SK-N-SH treated with all-trans-retinoic acid at 6 μM for 48 hours (cell line): ENCODE data around the gene CDYL.

Experiments used
- ATAC-seq: fragments of 200-7000 bp; cut with Tn5 transposase; 3 replicates; pipeline ENCODE4 v1.9.1; 2020; ENCODE audit warnings: mild to moderate bottlenecking, moderate library complexity
- ARNTL ChIP-seq: fragments of 450-650 bp; formaldehyde crosslinking; IDR thresholded peaks from 2 replicates; pipeline ENCODE4 v1.5.0; 2020; ENCODE audit warnings: low read depth, mild to moderate bottlenecking, moderate library complexity, borderline replicate concordance
- CSDC2 ChIP-seq: fragments of 250-450 bp; sonication (Bioruptor Pico); IDR thresholded peaks from 2 replicates; pipeline ENCODE4 v1.5.0; 2020; ENCODE audit warnings: mild to moderate bottlenecking, moderate library complexity
- ESRRG ChIP-seq: fragments of 250-450 bp; sonication (Bioruptor Pico); IDR thresholded peaks from 2 replicates; pipeline ENCODE4 v1.6.1; 2021; ENCODE audit warnings: mild to moderate bottlenecking
- GLIS3 ChIP-seq: fragments of 250-450 bp; sonication (Bioruptor Pico); IDR thresholded peaks from 2 replicates; pipeline ENCODE4 v1.5.0; 2020; ENCODE audit warnings: mild to moderate bottlenecking, moderate library complexity
- ISL1 ChIP-seq: fragments of 250-450 bp; sonication (Bioruptor Pico); IDR thresholded peaks from 2 replicates; pipeline ENCODE4 v2.1.2; 2022; ENCODE audit warnings: mild to moderate bottlenecking, moderate library complexity
- OSR1 ChIP-seq: fragments of 250-450 bp; sonication (Bioruptor Pico); IDR thresholded peaks from 2 replicates; pipeline ENCODE4 v1.8.0; 2022; ENCODE audit warnings: moderate library complexity, mild to moderate bottlenecking, inconsistent platforms
- PPARA ChIP-seq: fragments of 250-450 bp; sonication (Bioruptor Pico); IDR thresholded peaks from 2 replicates; pipeline ENCODE4 v1.5.0; 2020; ENCODE audit warnings: mild to moderate bottlenecking, borderline replicate concordance
- RARB ChIP-seq: fragments of 250-450 bp; sonication (Bioruptor Pico); IDR thresholded peaks from 2 replicates; pipeline ENCODE4 v1.8.0; 2021; ENCODE audit warnings: mild to moderate bottlenecking, moderate library complexity
- SNAI2 ChIP-seq: fragments of 250-450 bp; sonication (Bioruptor Pico); IDR thresholded peaks from 2 replicates; pipeline ENCODE4 v1.5.0; 2020; ENCODE audit warnings: mild to moderate bottlenecking, moderate library complexity
- TCF4 ChIP-seq: fragments of 250-450 bp; sonication (Bioruptor Pico); IDR thresholded peaks from 2 replicates; pipeline ENCODE4 v1.8.0; 2021; ENCODE audit warnings: mild to moderate bottlenecking, moderate library complexity, borderline replicate concordance
- TOX ChIP-seq: fragments of 250-450 bp; sonication (Bioruptor Pico); IDR thresholded peaks from 2 replicates; pipeline ENCODE4 v1.8.0; 2021; ENCODE audit warnings: mild to moderate bottlenecking, moderate library complexity, borderline replicate concordance
- ZC3H10 ChIP-seq: fragments of 250-450 bp; sonication (Bioruptor Pico); IDR thresholded peaks from 2 replicates; pipeline ENCODE4 v1.5.1; 2021; ENCODE audit warnings: mild to moderate bottlenecking, moderate library complexity
- ZFP3 ChIP-seq: fragments of 250-450 bp; sonication (Bioruptor Pico); IDR thresholded peaks from 2 replicates; pipeline ENCODE4 v1.5.0; 2020; ENCODE audit warnings: mild to moderate bottlenecking, moderate library complexity
- ZNF70 ChIP-seq: fragments of 450-650 bp; formaldehyde crosslinking; IDR thresholded peaks from 2 replicates; pipeline ENCODE4 v1.5.0; 2020; ENCODE audit warnings: mild to moderate bottlenecking, moderate library complexity
- ZNF8 ChIP-seq: fragments of 450-650 bp; formaldehyde crosslinking; IDR thresholded peaks from 2 replicates; pipeline ENCODE4 v1.5.0; 2020; ENCODE audit warnings: mild to moderate bottlenecking, moderate library complexity
- TF ChIP-seq, protein P1 (sequence below): fragments of 250-450 bp; sonication (Bioruptor Pico); IDR thresholded peaks from 2 replicates; pipeline ENCODE4 v1.5.1; 2020; ENCODE audit warnings: low read depth, mild to moderate bottlenecking, moderate library complexity
- TF ChIP-seq, protein P2 (sequence below): fragments of 250-450 bp; sonication (Bioruptor Pico); IDR thresholded peaks from 2 replicates; pipeline ENCODE4 v1.5.0; 2020; ENCODE audit warnings: mild to moderate bottlenecking, moderate library complexity
- TF ChIP-seq, protein P3 (sequence below): fragments of 250-450 bp; sonication (Bioruptor Pico); IDR thresholded peaks from 2 replicates; pipeline ENCODE4 v1.5.1; 2021; ENCODE audit warnings: mild to moderate bottlenecking, moderate library complexity
- TF ChIP-seq, protein P4 (sequence below): fragments of 250-450 bp; sonication (Bioruptor Pico); IDR thresholded peaks from 2 replicates; pipeline ENCODE4 v1.8.0; 2020; ENCODE audit warnings: mild to moderate bottlenecking, moderate library complexity, borderline replicate concordance
- TF ChIP-seq, protein P5 (sequence below): fragments of 250-450 bp; sonication (Bioruptor Pico); IDR thresholded peaks from 2 replicates; pipeline ENCODE4 v1.8.0; 2021; ENCODE audit warnings: low read depth, mild to moderate bottlenecking, moderate library complexity, borderline replicate concordance

Gene CDYL

DNA sequence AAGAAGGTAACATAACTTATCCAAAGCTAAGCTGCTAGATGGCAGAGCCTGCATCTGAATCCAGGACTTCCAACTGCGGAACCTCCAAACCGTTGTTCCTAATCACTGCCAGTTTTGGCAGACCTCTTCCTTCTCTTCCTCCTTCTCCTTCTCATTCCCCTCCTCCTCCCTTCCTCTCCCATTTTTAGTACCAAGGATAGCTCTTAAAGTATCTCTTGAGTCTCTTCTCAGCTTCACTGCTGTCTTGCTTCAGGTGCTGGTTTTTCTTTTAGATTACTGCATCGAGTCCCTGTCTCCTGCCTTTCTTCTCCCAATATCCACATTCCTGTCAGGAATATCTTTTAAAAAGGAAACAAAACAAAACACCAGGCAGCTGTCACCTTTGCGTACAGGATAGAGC lies 77.1 kb downstream of the CDYL start:
- no peak for ATAC-seq
- TF ChIP-seq, protein P1, sequence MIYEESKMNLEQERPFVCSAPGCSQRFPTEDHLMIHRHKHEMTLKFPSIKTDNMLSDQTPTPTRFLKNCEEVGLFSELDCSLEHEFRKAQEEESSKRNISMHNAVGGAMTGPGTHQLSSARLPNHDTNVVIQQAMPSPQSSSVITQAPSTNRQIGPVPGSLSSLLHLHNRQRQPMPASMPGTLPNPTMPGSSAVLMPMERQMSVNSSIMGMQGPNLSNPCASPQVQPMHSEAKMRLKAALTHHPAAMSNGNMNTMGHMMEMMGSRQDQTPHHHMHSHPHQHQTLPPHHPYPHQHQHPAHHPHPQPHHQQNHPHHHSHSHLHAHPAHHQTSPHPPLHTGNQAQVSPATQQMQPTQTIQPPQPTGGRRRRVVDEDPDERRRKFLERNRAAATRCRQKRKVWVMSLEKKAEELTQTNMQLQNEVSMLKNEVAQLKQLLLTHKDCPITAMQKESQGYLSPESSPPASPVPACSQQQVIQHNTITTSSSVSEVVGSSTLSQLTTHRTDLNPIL (CRISPR knock-in tag), result no peak
- no peak for TF ChIP-seq ESRRG
- no peak for TF ChIP-seq OSR1 (CRISPR knock-in tag)
- no peak for TF ChIP-seq ARNTL (CRISPR knock-in tag)
- TF ChIP-seq, protein P2, sequence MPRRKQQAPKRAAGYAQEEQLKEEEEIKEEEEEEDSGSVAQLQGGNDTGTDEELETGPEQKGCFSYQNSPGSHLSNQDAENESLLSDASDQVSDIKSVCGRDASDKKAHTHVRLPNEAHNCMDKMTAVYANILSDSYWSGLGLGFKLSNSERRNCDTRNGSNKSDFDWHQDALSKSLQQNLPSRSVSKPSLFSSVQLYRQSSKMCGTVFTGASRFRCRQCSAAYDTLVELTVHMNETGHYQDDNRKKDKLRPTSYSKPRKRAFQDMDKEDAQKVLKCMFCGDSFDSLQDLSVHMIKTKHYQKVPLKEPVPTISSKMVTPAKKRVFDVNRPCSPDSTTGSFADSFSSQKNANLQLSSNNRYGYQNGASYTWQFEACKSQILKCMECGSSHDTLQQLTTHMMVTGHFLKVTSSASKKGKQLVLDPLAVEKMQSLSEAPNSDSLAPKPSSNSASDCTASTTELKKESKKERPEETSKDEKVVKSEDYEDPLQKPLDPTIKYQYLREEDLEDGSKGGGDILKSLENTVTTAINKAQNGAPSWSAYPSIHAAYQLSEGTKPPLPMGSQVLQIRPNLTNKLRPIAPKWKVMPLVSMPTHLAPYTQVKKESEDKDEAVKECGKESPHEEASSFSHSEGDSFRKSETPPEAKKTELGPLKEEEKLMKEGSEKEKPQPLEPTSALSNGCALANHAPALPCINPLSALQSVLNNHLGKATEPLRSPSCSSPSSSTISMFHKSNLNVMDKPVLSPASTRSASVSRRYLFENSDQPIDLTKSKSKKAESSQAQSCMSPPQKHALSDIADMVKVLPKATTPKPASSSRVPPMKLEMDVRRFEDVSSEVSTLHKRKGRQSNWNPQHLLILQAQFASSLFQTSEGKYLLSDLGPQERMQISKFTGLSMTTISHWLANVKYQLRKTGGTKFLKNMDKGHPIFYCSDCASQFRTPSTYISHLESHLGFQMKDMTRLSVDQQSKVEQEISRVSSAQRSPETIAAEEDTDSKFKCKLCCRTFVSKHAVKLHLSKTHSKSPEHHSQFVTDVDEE (CRISPR knock-in tag), result no peak
- TF ChIP-seq ISL1 (CRISPR knock-in tag), result no peak
- no peak for TF ChIP-seq ZC3H10 (CRISPR knock-in tag)
- TF ChIP-seq SNAI2 (CRISPR knock-in tag), result no peak
- TF ChIP-seq ZNF8 (CRISPR knock-in tag), result no peak
- TF ChIP-seq ZFP3 (CRISPR knock-in tag), result no peak
- TF ChIP-seq CSDC2 (CRISPR knock-in tag), result no peak
- no peak for TF ChIP-seq PPARA (CRISPR knock-in tag)
- TF ChIP-seq, protein P3, sequence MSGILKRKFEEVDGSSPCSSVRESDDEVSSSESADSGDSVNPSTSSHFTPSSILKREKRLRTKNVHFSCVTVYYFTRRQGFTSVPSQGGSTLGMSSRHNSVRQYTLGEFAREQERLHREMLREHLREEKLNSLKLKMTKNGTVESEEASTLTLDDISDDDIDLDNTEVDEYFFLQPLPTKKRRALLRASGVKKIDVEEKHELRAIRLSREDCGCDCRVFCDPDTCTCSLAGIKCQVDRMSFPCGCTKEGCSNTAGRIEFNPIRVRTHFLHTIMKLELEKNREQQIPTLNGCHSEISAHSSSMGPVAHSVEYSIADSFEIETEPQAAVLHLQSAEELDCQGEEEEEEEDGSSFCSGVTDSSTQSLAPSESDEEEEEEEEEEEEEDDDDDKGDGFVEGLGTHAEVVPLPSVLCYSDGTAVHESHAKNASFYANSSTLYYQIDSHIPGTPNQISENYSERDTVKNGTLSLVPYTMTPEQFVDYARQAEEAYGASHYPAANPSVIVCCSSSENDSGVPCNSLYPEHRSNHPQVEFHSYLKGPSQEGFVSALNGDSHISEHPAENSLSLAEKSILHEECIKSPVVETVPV, result no peak
- TF ChIP-seq ZNF70, result no peak
- no peak for TF ChIP-seq RARB
- no peak for TF ChIP-seq GLIS3 (CRISPR knock-in tag)
- TF ChIP-seq, protein P4, sequence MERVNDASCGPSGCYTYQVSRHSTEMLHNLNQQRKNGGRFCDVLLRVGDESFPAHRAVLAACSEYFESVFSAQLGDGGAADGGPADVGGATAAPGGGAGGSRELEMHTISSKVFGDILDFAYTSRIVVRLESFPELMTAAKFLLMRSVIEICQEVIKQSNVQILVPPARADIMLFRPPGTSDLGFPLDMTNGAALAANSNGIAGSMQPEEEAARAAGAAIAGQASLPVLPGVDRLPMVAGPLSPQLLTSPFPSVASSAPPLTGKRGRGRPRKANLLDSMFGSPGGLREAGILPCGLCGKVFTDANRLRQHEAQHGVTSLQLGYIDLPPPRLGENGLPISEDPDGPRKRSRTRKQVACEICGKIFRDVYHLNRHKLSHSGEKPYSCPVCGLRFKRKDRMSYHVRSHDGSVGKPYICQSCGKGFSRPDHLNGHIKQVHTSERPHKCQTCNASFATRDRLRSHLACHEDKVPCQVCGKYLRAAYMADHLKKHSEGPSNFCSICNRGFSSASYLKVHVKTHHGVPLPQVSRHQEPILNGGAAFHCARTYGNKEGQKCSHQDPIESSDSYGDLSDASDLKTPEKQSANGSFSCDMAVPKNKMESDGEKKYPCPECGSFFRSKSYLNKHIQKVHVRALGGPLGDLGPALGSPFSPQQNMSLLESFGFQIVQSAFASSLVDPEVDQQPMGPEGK (CRISPR knock-in tag), result no peak
- TF ChIP-seq, protein P5, sequence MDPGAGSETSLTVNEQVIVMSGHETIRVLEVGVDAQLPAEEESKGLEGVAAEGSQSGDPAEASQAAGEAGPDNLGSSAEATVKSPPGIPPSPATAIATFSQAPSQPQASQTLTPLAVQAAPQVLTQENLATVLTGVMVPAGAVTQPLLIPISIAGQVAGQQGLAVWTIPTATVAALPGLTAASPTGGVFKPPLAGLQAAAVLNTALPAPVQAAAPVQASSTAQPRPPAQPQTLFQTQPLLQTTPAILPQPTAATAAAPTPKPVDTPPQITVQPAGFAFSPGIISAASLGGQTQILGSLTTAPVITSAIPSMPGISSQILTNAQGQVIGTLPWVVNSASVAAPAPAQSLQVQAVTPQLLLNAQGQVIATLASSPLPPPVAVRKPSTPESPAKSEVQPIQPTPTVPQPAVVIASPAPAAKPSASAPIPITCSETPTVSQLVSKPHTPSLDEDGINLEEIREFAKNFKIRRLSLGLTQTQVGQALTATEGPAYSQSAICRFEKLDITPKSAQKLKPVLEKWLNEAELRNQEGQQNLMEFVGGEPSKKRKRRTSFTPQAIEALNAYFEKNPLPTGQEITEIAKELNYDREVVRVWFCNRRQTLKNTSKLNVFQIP (CRISPR knock-in tag), result no peak
- TF ChIP-seq TCF4 (CRISPR knock-in tag), result no peak
- no peak for TF ChIP-seq TOX

DNA sequence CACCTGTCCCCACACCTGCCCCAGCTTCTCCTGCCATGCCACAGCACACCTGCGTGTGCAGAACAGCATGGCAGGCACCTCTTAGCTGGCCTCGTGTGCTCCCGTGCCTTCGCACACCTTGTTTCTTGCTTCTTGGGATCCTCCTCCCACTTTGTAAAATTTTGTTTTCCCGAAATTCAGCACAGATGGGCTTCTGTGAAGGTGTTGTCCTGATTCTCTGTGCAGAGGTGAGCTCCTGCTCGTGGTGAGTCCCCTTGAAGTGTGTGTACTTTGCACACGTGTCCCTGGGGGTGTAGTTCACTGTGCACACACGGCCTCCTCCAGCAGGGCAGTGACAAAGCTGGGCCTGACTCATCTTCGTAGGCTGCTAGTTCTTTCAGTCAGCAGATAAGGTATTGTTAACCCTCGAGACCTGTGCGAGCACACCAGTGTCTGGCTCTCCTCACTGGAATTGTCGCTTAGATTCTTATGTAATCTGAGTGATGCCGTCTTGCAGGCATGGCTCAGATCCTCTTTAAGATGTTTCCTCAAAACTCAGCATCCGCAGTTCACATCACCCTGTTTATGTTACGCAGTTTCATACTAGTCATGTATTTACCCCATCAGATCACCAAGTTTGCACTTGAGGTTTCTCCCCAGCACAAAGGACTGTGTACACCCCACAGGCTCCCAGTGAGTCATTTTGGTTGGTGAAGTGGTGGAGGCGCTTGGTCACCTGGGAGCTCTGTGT lies 77.7 kb downstream of the CDYL start:
- ATAC-seq, result no peak
- TF ChIP-seq, protein P2 (CRISPR knock-in tag), result no peak
